NT2/D1 (cell line): ENCODE results near the gene OXSM.

Experiments used
- YY1 ChIP-seq: IDR thresholded peaks from 2 replicates; pipeline ENCODE4 v1.6.1; 2011; ENCODE audit not compliant: insufficient read length, insufficient read depth
- ZNF274 ChIP-seq: IDR thresholded peaks from 2 replicates; pipeline ENCODE4 v1.6.1; 2011; ENCODE audit warnings: mild to moderate bottlenecking, low read depth, low read length

- TF ChIP-seq YY1 (no peak), ZNF274 (no peak)
Observed at GRCh38 chr3:25747033-25747432, 42.9 kb upstream of the OXSM start.
